Gastroesophageal sphincter (tissue), 4 donors: Measurements from ENCODE around the gene SEPTIN1. TPM values are rescaled to one million over a fixed set of nuclear protein-coding genes. Genes with fewer than 3 reads are reported as not detected.

ENCODE experiments used
- ATAC-seq: fragments of 150-250 bp; one replicate; pipeline ENCODE4 v1.9.1; 2016; ENCODE audit warnings: mild to moderate bottlenecking, moderate library complexity
- H3K27ac ChIP-seq, 4 donors: fragments of 200-600 bp; sonication (generic) in 3 of 4; 1 replicate in 3 of 4; 2 replicates in 1 of 4; pipeline ENCODE4 v1.5.1; 2016 to 2019
- H3K27me3 ChIP-seq: fragments of 200-600 bp; sonication (generic); one replicate; pipeline ENCODE4 v1.5.1; 2019
- H3K36me3 ChIP-seq, 2 donors: fragments of 200-600 bp; sonication (generic); one replicate each; pipeline ENCODE4 v1.5.1; 2019; ENCODE audit warnings: control low read depth in 1 of 2
- H3K4me1 ChIP-seq, 3 donors: fragments of 200-600 bp; sonication (generic); 1 replicate in 2 of 3; 2 replicates in 1 of 3; pipeline ENCODE4 v1.5.1; 2016 to 2019; ENCODE audit warnings: control low read depth in 2 of 3
- H3K4me3 ChIP-seq, 2 donors: fragments of 200-600 bp; sonication (generic); one replicate each; pipeline ENCODE4 v1.5.1; 2019; ENCODE audit warnings: mild to moderate bottlenecking in 1 of 2, moderate library complexity in 1 of 2
- H3K9me3 ChIP-seq, 3 donors: fragments of 200-600 bp; sonication (generic); one replicate each; pipeline ENCODE4 v1.5.1; 2017 to 2019; ENCODE audit warnings: control low read depth in 2 of 3
- CTCF ChIP-seq, 4 experiments: fragments of 200-600 bp in 2 of 4; fragments of 450-650 bp in 2 of 4; sonication (generic) in 1 of 4; IDR thresholded peaks; one replicate each; pipeline ENCODE4 v1.5.1; 2017 to 2019; ENCODE audit warnings: antibody characterized with exemption in 4 of 4, mild to moderate bottlenecking in 2 of 4, moderate library complexity in 2 of 4
- EP300 ChIP-seq: sonication (generic); formaldehyde crosslinking; IDR thresholded peaks from one replicate; pipeline ENCODE4 v1.6.1; 2017; ENCODE audit warnings: antibody characterized with exemption, mild to moderate bottlenecking
- POLR2A ChIP-seq, 2 donors: fragments of 450-650 bp; IDR thresholded peaks; one replicate each; pipeline ENCODE4 v1.6.1; 2017; ENCODE audit warnings: antibody characterized with exemption in 2 of 2, mild to moderate bottlenecking in 2 of 2, moderate library complexity in 1 of 2
- POLR2AphosphoS5 ChIP-seq: sonication (generic); formaldehyde crosslinking; IDR thresholded peaks from one replicate; pipeline ENCODE4 v1.6.1; 2017; ENCODE audit warnings: antibody characterized with exemption
- WGBS, 2 donors: methylation state at CpG; one replicate each; pipeline ENCODE4 v1.1.5; 2018; ENCODE audit warnings: low coverage in 1 of 2; 5-methylcytosine and 5-hydroxymethylcytosine counted together
- total RNA-seq, 4 donors: library from RNA; depleted of rRNA; stranded (reverse); fragments of >200 nt; gene quantifications; one replicate each; pipeline ENCODE4 v1.1.0, GENCODE V29; 2016

The SEPTIN1 gene
- total RNA-seq, 4 donors from 2014 or later: 0.59 to 2.2 (median 1.2) TPM

- TF ChIP-seq POLR2AphosphoS5 (no peak), CTCF (IDR thresholded peaks at IDR 0.05) (no peak), EP300 (no peak), POLR2A (IDR thresholded peaks at IDR 0.05) (no peak)
- H3K36me3 ChIP-seq: peaks cover 0 to 98% of the 10 kb centered on the region in 2 donors
- H3K27me3 ChIP-seq: no peaks in the 10 kb centered on the region
- H3K9me3 ChIP-seq: no peaks in the 10 kb centered on the region
- H3K4me3 ChIP-seq: no peak overlapping the region
- no peak overlapping the region for H3K27ac ChIP-seq
- WGBS, 2 donors: 81 to 87% methylated on average over 6 to 7 of the region's 7 CpGs
- ATAC-seq: no peak
- peaks cover 0 to 27% (median 7%) of the 10 kb centered on the region in 3 donors for H3K4me1 ChIP-seq
Observed at GRCh38 chr16:30361180-30361579, 21.2 kb downstream of the SEPTIN1 start.

GRCh38 chr16:30359871-30360170 is 22.5 kb downstream of the SEPTIN1 start:
- peaks cover 0 to 21% (median 14%) of the 10 kb centered on the region in 3 donors for H3K4me1 ChIP-seq
- no peak overlapping the region for H3K4me3 ChIP-seq
- WGBS, 2 donors: 78 to 100% methylated on average over 1 to 4 of the region's 6 CpGs
- peak overlapping the region in 1 of 4 donors; percentile 0 for H3K27ac ChIP-seq
- ATAC-seq: no peak
- H3K9me3 ChIP-seq: no peaks in the 10 kb centered on the region
- no peaks in the 10 kb centered on the region for H3K27me3 ChIP-seq
- peaks cover 0 to 85% of the 10 kb centered on the region in 2 donors for H3K36me3 ChIP-seq
- TF ChIP-seq POLR2AphosphoS5: no peak
- no peak for TF ChIP-seq CTCF (IDR thresholded peaks at IDR 0.05)
- no peak for TF ChIP-seq POLR2A (IDR thresholded peaks at IDR 0.05)
- TF ChIP-seq EP300: no peak

- no peak overlapping the region for H3K4me3 ChIP-seq
- peaks cover 0 to 79% of the 10 kb centered on the region in 2 donors for H3K36me3 ChIP-seq
- WGBS, 2 donors: 61% methylated on average over 5 of the region's 28 CpGs; no CpG with 5 or more reads in 1 of the 2 donors
- H3K9me3 ChIP-seq: no peaks in the 10 kb centered on the region
- no peak for TF ChIP-seq CTCF (IDR thresholded peaks at IDR 0.05)
- no peak for TF ChIP-seq POLR2AphosphoS5
- TF ChIP-seq EP300: no peak
- no peak for TF ChIP-seq POLR2A (IDR thresholded peaks at IDR 0.05)
- H3K4me1 ChIP-seq: peaks cover 0 to 22% (median 15%) of the 10 kb centered on the region in 3 donors
- no peak overlapping the region for H3K27ac ChIP-seq
- no peak for ATAC-seq
- H3K27me3 ChIP-seq: no peaks in the 10 kb centered on the region
Observed at GRCh38 chr16:30358990-30359870, 23.1 kb downstream of the SEPTIN1 start.

GRCh38 chr16:30358577-30358936 is 23.8 kb downstream of the SEPTIN1 start:
- TF ChIP-seq CTCF (IDR thresholded peaks at IDR 0.05) (no peak), POLR2A (IDR thresholded peaks at IDR 0.05) (no peak), EP300 (no peak), POLR2AphosphoS5 (no peak)

More at GRCh38 chr16:30358577-30358936, 23.8 kb downstream of the SEPTIN1 start:
- Histone ChIP-seq H3K4me3 (no peak overlapping the region), H3K36me3 (peaks cover 0 to 76% of the 10 kb centered on the region in 2 donors), H3K27me3 (no peaks in the 10 kb centered on the region), H3K27ac (no peak overlapping the region), H3K4me1 (peaks cover 0 to 28% (median 21%) of the 10 kb centered on the region in 3 donors), H3K9me3 (no peaks in the 10 kb centered on the region)
- no peak for ATAC-seq
- WGBS, 2 donors: 87% methylated on average over 9 of the region's 9 CpGs; no CpG with 5 or more reads in 1 of the 2 donors
